RWPE2 (cell line): ENCODE results near the gene CLASP1.
"Not testable (repeated sequence)": the region's sequence is repeated elsewhere in the genome, so short reads cannot be mapped to it uniquely, and the experiment has no call there.

ENCODE experiments used
- ATAC-seq: fragments of 200-7000 bp; cut with Tn5 transposase; 3 replicates; pipeline ENCODE4 v1.9.1; 2021; ENCODE audit warnings: low read depth
- DNase-seq: peaks from one replicate; pipeline ENCODE4 v3.0.0-alpha.2; 2020; ENCODE audit warnings: low spot score
- H3K27ac ChIP-seq: fragments of 450-650 bp; 2 replicates; pipeline ENCODE4 v1.5.1; 2017; ENCODE audit warnings: mild to moderate bottlenecking; ENCODE audit not compliant: poor library complexity, severe bottlenecking
- H3K27me3 ChIP-seq: fragments of 250-450 bp; sonication (Bioruptor Pico); 2 replicates; pipeline ENCODE4 v1.5.1; 2021; ENCODE audit warnings: mild to moderate bottlenecking, moderate library complexity; ENCODE audit not compliant: insufficient read depth, poor library complexity, severe bottlenecking
- H3K36me3 ChIP-seq: fragments of 250-450 bp; sonication (Bioruptor Pico); 2 replicates; pipeline ENCODE4 v1.5.1; 2020; ENCODE audit warnings: low read depth, mild to moderate bottlenecking, moderate library complexity
- H3K4me1 ChIP-seq: fragments of 250-450 bp; sonication (Bioruptor Pico); 2 replicates; pipeline ENCODE4 v1.5.1; 2021; ENCODE audit warnings: mild to moderate bottlenecking, moderate library complexity; ENCODE audit not compliant: insufficient read depth, poor library complexity, severe bottlenecking
- H3K4me3 ChIP-seq: fragments of 250-450 bp; sonication (Bioruptor Pico); 2 replicates; pipeline ENCODE4 v1.5.1; 2021; ENCODE audit warnings: mild to moderate bottlenecking, moderate library complexity; ENCODE audit not compliant: severe bottlenecking
- H3K9me3 ChIP-seq: fragments of 250-450 bp; sonication (Bioruptor Pico); 2 replicates; pipeline ENCODE4 v1.5.1; 2021; ENCODE audit warnings: mild to moderate bottlenecking, moderate library complexity; ENCODE audit not compliant: severe bottlenecking
- CTCF ChIP-seq: fragments of 450-650 bp; IDR thresholded peaks from one replicate; pipeline ENCODE4 v1.5.1; 2017; ENCODE audit warnings: mild to moderate bottlenecking, moderate library complexity; ENCODE audit not compliant: poor library complexity, severe bottlenecking

The CLASP1 gene

GRCh38 chr2:121345101-121345500 is 304.2 kb downstream of the CLASP1 start:
- H3K27ac ChIP-seq: no peak overlapping the region
- no peak for ATAC-seq
- no peak for DNase-seq
- H3K4me3 ChIP-seq: no peak overlapping the region
- H3K27me3 ChIP-seq: no peaks in the 10 kb centered on the region
- H3K9me3 ChIP-seq: no peaks in the 10 kb centered on the region
- H3K36me3 ChIP-seq: peaks cover 94% of the 10 kb centered on the region
- no peak for TF ChIP-seq CTCF
- H3K4me1 ChIP-seq: peaks cover 12% of the 10 kb centered on the region

GRCh38 chr2:121343828-121344399 is 305.3 kb downstream of the CLASP1 start:
- Histone ChIP-seq H3K36me3 (peaks cover 95% of the 10 kb centered on the region), H3K4me1 (peaks cover 12% of the 10 kb centered on the region)
- not testable (repeated sequence) for H3K4me3 ChIP-seq, ATAC-seq, H3K27ac ChIP-seq, DNase-seq, H3K9me3 ChIP-seq, H3K27me3 ChIP-seq

- no peak for TF ChIP-seq CTCF
- peaks cover 93% of the 10 kb centered on the region for H3K36me3 ChIP-seq
- no peaks in the 10 kb centered on the region for H3K9me3 ChIP-seq
- peaks cover 12% of the 10 kb centered on the region for H3K4me1 ChIP-seq
- ATAC-seq (no peak), DNase-seq (no peak)
- no peak overlapping the region for H3K4me3 ChIP-seq
- no peak overlapping the region for H3K27ac ChIP-seq
- H3K27me3 ChIP-seq: no peaks in the 10 kb centered on the region
Observed at GRCh38 chr2:121343191-121343590, 306.1 kb downstream of the CLASP1 start.

- Histone ChIP-seq H3K9me3 (no peaks in the 10 kb centered on the region), H3K4me1 (peaks cover 12% of the 10 kb centered on the region), H3K27ac (no peak overlapping the region), H3K36me3 (peaks cover 90% of the 10 kb centered on the region), H3K27me3 (no peaks in the 10 kb centered on the region), H3K4me3 (no peak overlapping the region)
- TF ChIP-seq CTCF: no peak
- no peak for ATAC-seq
- DNase-seq: no peak
Observed at GRCh38 chr2:121342751-121343150, 306.5 kb downstream of the CLASP1 start.

GRCh38 chr2:121340926-121341325 is 308.3 kb downstream of the CLASP1 start:
- TF ChIP-seq CTCF: no peak
- no peak overlapping the region for H3K27ac ChIP-seq
- peaks cover 72% of the 10 kb centered on the region for H3K36me3 ChIP-seq
- ATAC-seq (no peak), DNase-seq (no peak)
- no peak overlapping the region for H3K4me3 ChIP-seq
- peaks cover 4% of the 10 kb centered on the region for H3K4me1 ChIP-seq
- no peaks in the 10 kb centered on the region for H3K27me3 ChIP-seq
- no peaks in the 10 kb centered on the region for H3K9me3 ChIP-seq
